GM12891 (cell line): Measurements from ENCODE around the gene GTF2I. TPM values are rescaled to one million over a fixed set of nuclear protein-coding genes. Genes with fewer than 3 reads are reported as not detected.

Source experiments
- DNase-seq: peaks from one replicate; pipeline ENCODE4 v3.0.0; 2011; ENCODE audit warnings: low spot score; ENCODE audit not compliant: insufficient read length
- FAIRE-seq: peaks from 2 replicates; lab custom pipeline; 2011; peaks lifted over from hg19 to GRCh38; lab: Jason Lieb, UNC
- PAX5 ChIP-seq: IDR thresholded peaks from 2 replicates; pipeline ENCODE4 v1.6.1; 2011; ENCODE audit warnings: low read length, moderate library complexity, mild to moderate bottlenecking; ENCODE audit not compliant: insufficient read depth, severe bottlenecking
- POLR2A ChIP-seq: IDR thresholded peaks from 2 replicates; pipeline ENCODE4 v1.6.1; 2011; ENCODE audit warnings: low read depth, low read length, control low read depth
- POLR2AphosphoS5 ChIP-seq: IDR thresholded peaks from 2 replicates; pipeline ENCODE4 v1.6.1; 2011; ENCODE audit warnings: low read depth, low read length, control low read depth
- POU2F2 ChIP-seq: IDR thresholded peaks from 2 replicates; pipeline ENCODE4 v1.6.1; 2011; ENCODE audit warnings: low read depth, mild to moderate bottlenecking, control low read depth, low read length, moderate library complexity
- SPI1 ChIP-seq: IDR thresholded peaks from 2 replicates; pipeline ENCODE4 v1.6.1; 2011; ENCODE audit warnings: low read depth, low read length, control low read depth
- TAF1 ChIP-seq: IDR thresholded peaks from 2 replicates; pipeline ENCODE4 v1.6.1; 2011; ENCODE audit warnings: low read depth, low read length, control low read depth
- polyA plus RNA-seq: library from polyadenylated mRNA; unstranded; fragments of >200 nt; gene quantifications from one replicate; pipeline ENCODE4 v1.2.1, GENCODE V29; 2012; ENCODE audit warnings: low read depth, missing spikeins, inconsistent platforms; ENCODE audit not compliant: missing spikeins

Gene GTF2I
- 62.3 TPM for polyA plus RNA-seq

GRCh38 chr7:74657692-74658177, at the start of gene GTF2I:
Gene GTF2I (plus strand): TSS chr7:74657718. CDS start chr7:74689129, 31,411 bp downstream.
- FAIRE-seq (no peak), DNase-seq (no peak)
- no peak for TF ChIP-seq SPI1
- TF ChIP-seq POLR2AphosphoS5 = peak; percentile 18; the same call in 1 of the 2 replicates
- TF ChIP-seq PAX5 = no peak
- no peak for TF ChIP-seq TAF1
- TF ChIP-seq POLR2A = 0 out of 2 replicates have a peak, but pooled peaks have one; percentile 3
- TF ChIP-seq POU2F2 = no peak

DNA sequence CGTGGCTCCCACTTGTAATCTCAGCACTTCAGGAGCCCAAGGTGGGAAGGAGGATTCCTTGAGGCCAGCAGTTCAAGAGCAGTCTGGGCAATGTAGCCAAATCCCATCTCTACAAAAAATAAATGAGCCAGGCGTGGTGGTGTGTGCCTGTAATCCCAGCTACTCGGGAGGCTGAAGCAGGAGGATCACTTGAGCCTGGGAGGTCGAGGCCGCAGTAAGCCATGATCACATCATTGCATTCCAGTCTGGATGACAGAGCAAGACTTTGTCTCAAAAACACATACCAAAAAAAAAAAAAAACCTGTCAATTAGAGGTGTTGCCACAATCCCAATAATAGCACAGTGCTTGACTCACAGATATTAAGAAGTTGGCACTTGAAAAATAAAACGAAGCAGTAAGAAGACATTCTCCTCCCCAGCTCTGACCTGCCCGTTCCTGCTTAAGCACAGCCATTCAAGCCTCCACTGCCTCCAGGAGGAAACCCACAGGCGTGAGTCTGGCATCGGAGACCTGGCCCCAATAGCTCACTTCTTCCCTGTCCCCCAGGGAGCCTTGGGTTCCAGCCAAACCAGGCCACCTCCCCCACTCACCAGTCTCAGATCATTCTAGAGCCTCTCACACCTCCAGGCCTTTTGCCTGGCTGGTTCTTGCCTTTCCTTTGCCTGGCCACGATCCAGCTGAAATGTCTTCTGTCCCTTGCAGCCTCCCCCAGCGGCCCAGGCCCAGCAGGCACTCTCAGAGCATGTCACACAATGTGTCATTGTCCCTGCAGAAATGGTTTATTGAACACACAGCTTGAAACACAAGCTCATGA, 45.3 kb upstream of the GTF2I start:
- FAIRE-seq = no peak
- no peak for DNase-seq
- no peak for TF ChIP-seq POLR2AphosphoS5
- TF ChIP-seq PAX5 = no peak

DNA sequence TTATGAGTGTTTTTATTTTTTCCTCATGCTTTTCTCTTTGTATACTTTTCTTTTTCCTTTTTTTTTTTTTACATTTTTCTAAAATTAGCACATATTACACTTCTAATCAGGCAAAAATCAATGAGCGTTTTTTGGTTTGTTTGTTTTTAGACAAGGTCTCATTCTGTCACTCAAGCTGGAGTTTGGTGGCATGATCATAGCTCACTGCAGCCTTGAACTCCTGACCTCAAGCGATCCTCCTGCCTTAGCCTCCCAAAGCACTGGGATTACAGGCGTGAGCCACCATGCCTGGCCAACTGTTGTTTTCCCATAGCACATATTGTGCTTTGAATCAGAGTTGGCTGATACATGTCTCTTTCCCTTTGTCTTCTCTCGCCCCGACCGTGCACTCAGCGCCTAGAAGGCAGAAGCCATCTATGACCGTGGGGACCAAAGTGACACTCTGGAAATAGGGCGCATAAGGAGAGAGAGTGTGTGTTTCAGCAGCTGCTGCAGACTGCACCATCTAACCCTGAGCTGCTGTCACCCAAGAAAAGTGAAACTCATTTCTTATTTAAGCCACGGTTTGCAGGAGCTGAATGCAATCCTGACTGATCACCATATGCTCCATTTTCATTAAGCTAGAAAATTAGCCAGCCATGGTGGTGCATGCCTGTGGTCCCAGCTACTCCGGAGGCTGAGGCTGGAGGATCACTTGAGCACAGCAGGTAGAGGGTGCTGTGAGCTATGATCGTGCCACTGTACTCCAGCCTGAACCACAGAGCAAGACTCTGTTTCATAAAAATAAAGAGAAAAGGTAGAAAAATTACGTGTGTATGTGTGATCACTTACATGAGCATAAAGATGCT, 41.4 kb upstream of the GTF2I start:
- no peak for TF ChIP-seq POLR2AphosphoS5
- TF ChIP-seq TAF1 = no peak

DNA sequence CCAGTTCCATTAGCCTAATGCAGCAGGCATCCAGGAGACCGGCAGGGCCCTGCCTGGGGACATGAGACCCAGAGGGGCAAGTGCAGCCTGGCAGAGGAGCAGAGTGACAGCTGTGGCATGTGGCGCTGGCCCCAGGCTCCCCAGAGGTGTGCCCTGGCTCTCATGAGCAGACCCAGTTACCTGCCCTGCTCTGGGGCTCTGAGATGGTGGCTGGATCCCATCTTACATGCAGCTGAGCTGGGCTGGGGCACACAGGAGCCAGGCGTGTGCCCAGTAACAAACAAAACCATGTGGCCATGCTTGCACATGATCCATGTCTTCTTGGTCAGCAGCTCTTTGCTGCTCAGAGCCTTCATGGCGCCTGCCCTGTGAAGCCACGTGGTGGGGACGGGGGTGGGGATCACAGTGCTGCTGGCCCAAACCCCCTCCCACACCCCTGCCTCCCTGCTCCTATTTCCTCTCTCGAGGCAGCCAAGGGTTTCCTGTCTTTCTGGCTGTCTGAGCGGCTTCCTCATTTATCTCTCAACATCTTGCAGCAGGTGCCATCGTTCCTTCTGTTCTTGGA, 40.3 kb upstream of the GTF2I start:
- TF ChIP-seq POLR2AphosphoS5 = no peak
- TF ChIP-seq SPI1 = peak; percentile 64
- peak; percentile 51; the same call in 1 of the 2 replicates for TF ChIP-seq TAF1
- DNase-seq (no peak), FAIRE-seq (no peak)

More for the DNA sequence above, 41.4 kb upstream of the GTF2I start:
- DNase-seq (no peak), FAIRE-seq (peak; percentile 75)

DNA sequence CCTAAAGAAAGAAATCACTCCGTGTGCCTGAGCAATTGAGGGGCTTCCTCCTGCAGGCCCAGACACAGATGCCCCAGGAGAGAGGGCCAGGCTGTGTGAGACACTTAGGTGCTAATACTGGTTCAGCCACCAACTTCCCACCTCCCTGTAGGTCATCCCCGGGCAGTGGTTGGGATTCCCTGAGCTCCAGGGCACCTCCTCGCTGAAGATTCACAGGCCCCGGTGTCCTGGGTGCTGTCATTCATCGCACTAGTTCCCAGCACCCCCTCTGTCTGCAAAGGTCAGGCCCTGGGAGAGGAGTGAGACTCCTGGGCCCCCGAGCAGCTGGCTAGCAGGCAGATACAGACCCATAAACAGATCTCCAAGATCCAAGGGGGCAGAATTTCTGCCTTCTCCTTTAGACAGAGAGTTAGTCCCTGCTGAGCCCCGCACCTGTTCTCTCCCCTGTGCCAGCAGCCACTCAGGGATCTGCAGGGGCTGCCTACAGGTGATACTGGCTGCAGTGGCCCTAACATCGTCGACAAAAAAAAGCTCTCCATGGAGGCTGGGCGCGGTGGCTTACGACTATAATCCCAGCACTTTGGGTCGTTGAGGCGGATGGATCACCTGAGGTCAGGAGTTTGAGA, 38.2 kb upstream of the GTF2I start:
- DNase-seq (no peak), FAIRE-seq (no peak)
- TF ChIP-seq POU2F2 (no peak), PAX5 (no peak), TAF1 (no peak), POLR2AphosphoS5 (no peak), SPI1 (no peak), POLR2A (no peak)

DNA sequence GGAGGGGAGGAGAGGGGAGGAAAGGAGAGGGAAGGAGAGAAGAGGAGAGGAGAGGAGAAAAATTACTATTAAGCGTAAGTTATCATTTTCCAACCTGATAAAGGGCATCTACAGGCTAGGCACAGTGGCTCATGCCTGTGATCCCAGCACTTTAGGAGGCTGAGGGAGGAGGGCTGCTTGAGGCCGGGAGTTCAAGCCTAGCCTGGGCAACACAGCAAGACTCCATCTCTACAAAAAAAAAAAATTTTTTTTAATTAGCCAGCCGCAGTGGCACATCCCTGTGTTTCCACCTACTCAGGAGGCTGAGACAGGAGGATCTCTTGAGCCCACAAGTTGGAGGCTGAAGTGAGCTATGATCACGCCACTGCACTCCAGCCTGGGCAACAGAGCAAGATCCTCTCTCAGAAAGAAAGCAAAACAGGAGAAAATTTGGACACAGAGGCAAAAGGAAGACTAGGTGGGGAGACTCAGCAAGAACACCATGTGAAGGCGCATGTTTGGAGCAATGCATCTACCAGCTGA, 35.2 kb upstream of the GTF2I start:
- DNase-seq = no peak
- TF ChIP-seq POLR2A = no peak
- TF ChIP-seq TAF1 = no peak
- no peak for TF ChIP-seq POLR2AphosphoS5
- no peak for TF ChIP-seq POU2F2
- no peak for TF ChIP-seq PAX5
- no peak for TF ChIP-seq SPI1

GRCh38 chr7:74623135-74623534, 34.4 kb upstream of the GTF2I start:
- TF ChIP-seq POLR2AphosphoS5 = no peak
- TF ChIP-seq POLR2A = no peak
- TF ChIP-seq SPI1 = no peak
- no peak for TF ChIP-seq TAF1
- TF ChIP-seq POU2F2 = no peak
- TF ChIP-seq PAX5 = no peak
- no peak for DNase-seq
- FAIRE-seq = no peak

More for the DNA sequence above, 35.2 kb upstream of the GTF2I start:
- no peak for FAIRE-seq

GRCh38 chr7:74625446-74625845, 32.1 kb upstream of the GTF2I start:
- no peak for FAIRE-seq
- no peak for TF ChIP-seq POU2F2
- TF ChIP-seq PAX5 = no peak
- no peak for TF ChIP-seq POLR2A
- TF ChIP-seq POLR2AphosphoS5 = no peak
- no peak for TF ChIP-seq SPI1
- no peak for TF ChIP-seq TAF1

More at GRCh38 chr7:74625446-74625845, 32.1 kb upstream of the GTF2I start:
- DNase-seq = no peak
